PC-9 (cell line): ENCODE results near the gene CLTCL1. TPM values are rescaled to one million over a fixed set of nuclear protein-coding genes. Genes with fewer than 3 reads are reported as not detected.

Source experiments
- BruUV-seq: library from RNA; stranded (reverse); fragments of 400-500 nt; replicated peaks from 2 replicates; lab custom pipeline; 2021; lab: Mats Ljungman, UMichigan
- CTCF ChIA-PET: fragments of 300-600 bp; sonication (Branson Sonifier 250); formaldehyde crosslinking; loops from one replicate; lab custom pipeline; 2022; ENCODE audit warnings: antibody characterized with exemption; lab: Charles Lee
- POLR2A ChIA-PET: fragments of 300-600 bp; sonication (Branson Sonifier 250); formaldehyde crosslinking; loops from one replicate; lab custom pipeline; 2022; ENCODE audit warnings: antibody characterized with exemption; ENCODE audit not compliant: unreplicated experiment; lab: Charles Lee
- DNase-seq, 2 experiments: peaks; one replicate each; pipeline versions ENCODE4 v3.0.0 to v3.0.0-alpha.2; 2015 to 2022; ENCODE audit warnings: mixed read lengths in 1 of 2
- H2AFZ ChIP-seq: fragments of 200-600 bp; sonication (generic); 2 replicates; pipeline ENCODE4 v1.8.1; 2017; ENCODE audit warnings: antibody characterized with exemption
- H3F3A ChIP-seq: fragments of 200-600 bp; sonication (generic); 2 replicates; pipeline ENCODE4 v1.8.1; 2017; ENCODE audit warnings: antibody characterized with exemption, mild to moderate bottlenecking, low read depth; ENCODE audit not compliant: insufficient read depth
- H3K27ac ChIP-seq: fragments of 200-600 bp; sonication (generic); 2 replicates; pipeline ENCODE4 v1.6.1; 2016; ENCODE audit warnings: mixed run types
- H3K27me3 ChIP-seq: fragments of 200-600 bp; sonication (generic); 2 replicates; pipeline ENCODE4 v1.6.1; 2016; ENCODE audit warnings: low read depth, mixed run types; ENCODE audit not compliant: insufficient read depth
- H3K36me3 ChIP-seq: fragments of 200-600 bp; sonication (generic); 2 replicates; pipeline ENCODE4 v1.6.1; 2016; ENCODE audit warnings: low read depth, mixed run types
- H3K4me1 ChIP-seq: fragments of 200-600 bp; sonication (generic); replicated peaks from 2 replicates; pipeline ENCODE4 v1.6.1; 2016; ENCODE audit warnings: mixed run types; ENCODE audit not compliant: insufficient read depth
- H3K4me2 ChIP-seq: fragments of 200-600 bp; sonication (generic); 2 replicates; pipeline ENCODE4 v1.6.1; 2017; ENCODE audit warnings: mixed run types
- H3K4me3 ChIP-seq: fragments of 200-600 bp; sonication (generic); 2 replicates; pipeline ENCODE4 v1.6.1; 2016; ENCODE audit warnings: mixed run types
- H3K79me2 ChIP-seq: fragments of 200-600 bp; sonication (generic); 2 replicates; pipeline ENCODE4 v1.6.1; 2017; ENCODE audit warnings: low read depth, mixed run types
- H3K9me2 ChIP-seq: fragments of 200-600 bp; sonication (generic); 2 replicates; pipeline ENCODE4 v1.8.1; 2017; ENCODE audit warnings: mild to moderate bottlenecking; ENCODE audit not compliant: insufficient read depth
- H3K9me3 ChIP-seq: fragments of 200-600 bp; sonication (generic); 2 replicates; pipeline ENCODE4 v1.8.1; 2016; ENCODE audit warnings: low read depth; ENCODE audit not compliant: insufficient read depth
- H4K20me1 ChIP-seq: fragments of 200-600 bp; sonication (generic); 2 replicates; pipeline ENCODE4 v1.8.1; 2017; ENCODE audit not compliant: insufficient read depth
- CTCF ChIP-seq: fragments of 200-600 bp; sonication (generic); conservative IDR thresholded peaks from 2 replicates; pipeline ENCODE4 v1.6.1; 2017; ENCODE audit warnings: mixed run types, antibody characterized with exemption, mild to moderate bottlenecking, moderate library complexity
- EZH2 ChIP-seq: fragments of 200-600 bp; sonication (generic); IDR thresholded peaks from 2 replicates; pipeline ENCODE4 v1.8.0; 2017; ENCODE audit warnings: antibody characterized with exemption, low read depth
- intact Hi-C: fragments of 100-400 bp; cut with micrococcal nuclease; formaldehyde crosslinking; loops from one replicate; pipeline ENCODE4 v1.10.0; 2022; ENCODE audit not compliant: unreplicated experiment
- total RNA-seq: library from RNA; stranded (reverse); gene quantifications from 2 replicates; pipeline ENCODE4 v1.2.3, GENCODE V29; 2021

CLTCL1 gene
- total RNA-seq, 1 experiment from 2014 or later = 7.2 TPM

GRCh38 chr22:19194766-19195536, 96.6 kb downstream of the CLTCL1 start:
- Histone ChIP-seq H3K36me3 (no peaks in the 10 kb centered on the region), H3K4me1 (no peaks in the 10 kb centered on the region), H3K4me3 (no peak overlapping the region), H2AFZ (no peak overlapping the region), H3K4me2 (no peak overlapping the region), H3K9me2 (no peaks in the 10 kb centered on the region), H3K9me3 (no peaks in the 10 kb centered on the region), H3K79me2 (no peaks in the 10 kb centered on the region), H3K27ac (no peak overlapping the region), H4K20me1 (no peaks in the 10 kb centered on the region), H3F3A (no peaks in the 10 kb centered on the region), H3K27me3 (no peaks in the 10 kb centered on the region)
- TF ChIP-seq EZH2 (no peak), CTCF (no peak)
- no TSS peak for BruUV-seq
- DNase-seq = no peak
- POLR2A ChIA-PET = no interaction called here
- CTCF ChIA-PET = no interaction called here
- intact Hi-C loops = no loop called here

- Histone ChIP-seq H2AFZ (no peak overlapping the region), H3K4me2 (no peak overlapping the region), H3K27ac (no peak overlapping the region), H3K9me2 (no peaks in the 10 kb centered on the region), H3K4me3 (no peak overlapping the region), H3K4me1 (no peaks in the 10 kb centered on the region), H3K9me3 (no peaks in the 10 kb centered on the region), H3K79me2 (no peaks in the 10 kb centered on the region), H3K27me3 (no peaks in the 10 kb centered on the region), H3K36me3 (no peaks in the 10 kb centered on the region), H3F3A (no peaks in the 10 kb centered on the region), H4K20me1 (no peaks in the 10 kb centered on the region)
- CTCF ChIA-PET = interaction anchor here (0.6 kb wide), 1 partner anchor 178 kb away, joined by 4 read pairs; no protein-coding TSS in a partner anchor
- DNase-seq = no peak
- no TSS peak for BruUV-seq
- TF ChIP-seq EZH2 (no peak), CTCF (no peak)
- intact Hi-C loops = no loop called here
- POLR2A ChIA-PET = no interaction called here
Observed at GRCh38 chr22:19193879-19194278, 97.6 kb downstream of the CLTCL1 start.

GRCh38 chr22:19187716-19188563, 103.6 kb downstream of the CLTCL1 start:
- CTCF ChIA-PET = no interaction called here
- Histone ChIP-seq H3F3A (peaks cover 10% of the 10 kb centered on the region), H3K27ac (no peak overlapping the region), H2AFZ (no peak overlapping the region), H3K9me3 (no peaks in the 10 kb centered on the region), H3K4me2 (no peak overlapping the region), H4K20me1 (no peaks in the 10 kb centered on the region), H3K27me3 (no peaks in the 10 kb centered on the region), H3K36me3 (no peaks in the 10 kb centered on the region), H3K4me3 (no peak overlapping the region), H3K9me2 (no peaks in the 10 kb centered on the region), H3K79me2 (no peaks in the 10 kb centered on the region), H3K4me1 (peaks cover 24% of the 10 kb centered on the region)
- no TSS peak for BruUV-seq
- peak in 1 of 2 experiments; percentile 51 for DNase-seq
- POLR2A ChIA-PET = interaction anchor here (0.5 kb wide), 1 partner anchor 282 kb away, joined by 15 read pairs; the partner anchor contains the start of gene DGCR6
- intact Hi-C loops = no loop called here
- TF ChIP-seq EZH2 (no peak), CTCF (no peak)
